8988T (cell line): ENCODE data around the gene ANKRD63.

Source experiments
- DNase-seq: peaks from one replicate; pipeline ENCODE4 v3.0.0; 2011

ANKRD63 gene

DNA sequence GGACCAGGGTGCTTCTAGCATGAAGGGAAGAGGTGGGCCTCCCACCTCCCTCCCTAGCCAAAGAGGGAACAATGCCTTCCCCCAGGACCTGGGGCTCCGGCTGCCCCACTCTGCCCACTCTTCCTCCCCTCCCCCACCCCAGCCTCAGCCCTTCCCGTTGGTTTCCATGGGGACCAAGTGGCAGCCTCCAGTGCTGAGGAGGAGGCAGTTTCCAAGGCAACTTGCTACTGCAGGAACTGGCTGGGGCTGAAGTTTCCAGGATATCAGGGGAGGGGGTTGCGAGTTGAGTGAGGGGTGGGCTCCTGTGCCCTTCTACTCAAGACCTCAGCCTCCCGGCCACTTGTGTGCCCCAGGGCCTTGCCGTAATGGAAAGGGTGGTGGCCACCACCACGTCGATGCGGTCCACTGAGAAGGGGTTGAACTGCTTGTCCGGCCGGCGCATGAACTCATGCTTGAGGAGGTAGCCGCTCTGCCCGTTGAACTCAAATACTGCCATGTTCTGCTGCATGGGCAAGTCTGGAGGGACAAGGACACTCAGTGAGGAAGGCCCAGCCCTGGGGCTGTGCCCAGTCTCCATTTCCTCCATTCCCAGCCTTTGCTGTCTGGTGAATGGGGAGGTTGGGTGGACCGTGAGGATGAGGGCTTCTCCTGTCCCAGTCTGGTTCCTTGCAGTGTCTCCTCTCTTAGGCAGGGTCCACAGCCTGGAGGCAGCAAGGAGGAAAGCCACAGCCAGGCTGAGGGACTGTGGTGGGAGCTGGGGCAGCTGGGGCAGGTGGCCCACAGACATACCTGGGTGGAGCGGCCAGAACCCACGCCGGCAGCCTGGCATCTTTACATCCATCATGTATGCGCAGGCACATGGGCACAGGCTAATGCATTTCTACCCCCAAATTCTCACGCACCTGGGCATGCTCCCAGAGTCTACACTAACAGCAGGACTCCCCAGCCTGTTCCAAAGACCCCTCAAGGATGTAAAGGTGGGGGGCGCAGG lies 11.3 kb upstream of the ANKRD63 start:
- DNase-seq = no peak

DNA sequence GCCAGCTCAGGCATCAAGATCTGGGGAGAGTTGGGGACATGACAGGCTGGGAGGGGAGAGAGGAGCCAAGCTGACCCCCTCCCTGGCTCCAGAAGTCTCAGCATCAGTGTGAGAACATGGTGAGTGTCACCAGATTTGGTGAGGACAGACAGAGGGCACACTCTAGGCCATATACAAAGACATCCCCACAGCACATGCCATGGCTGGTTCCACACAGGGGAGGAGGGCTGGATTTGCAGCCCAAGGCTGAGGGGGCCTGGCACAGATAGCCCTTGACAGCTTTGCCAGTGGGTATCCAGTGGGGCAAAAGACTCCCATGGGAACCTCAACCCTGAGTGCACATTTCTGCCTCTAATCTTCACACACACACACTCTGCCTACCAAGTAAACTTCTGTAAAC lies 10.1 kb upstream of the ANKRD63 start:
- no peak for DNase-seq

DNA sequence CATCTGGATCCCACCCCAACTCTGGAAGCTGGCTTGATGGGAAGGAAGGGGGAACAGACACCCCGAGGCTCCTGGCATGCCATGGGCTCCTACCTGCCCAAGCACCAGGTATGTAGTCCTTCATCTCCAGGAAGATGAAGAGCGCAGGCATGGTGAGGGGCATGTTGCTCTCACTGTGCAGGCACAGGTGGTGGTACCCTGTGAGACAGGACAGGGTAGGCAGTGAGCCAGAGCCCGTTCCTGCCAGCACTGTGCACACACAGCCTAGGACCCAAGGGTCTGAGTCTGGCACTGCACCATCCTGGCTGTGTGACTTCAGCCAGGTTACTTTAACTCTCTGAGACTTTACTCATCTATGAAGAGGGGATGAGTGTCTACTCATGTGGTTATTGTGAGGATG lies 9.4 kb upstream of the ANKRD63 start:
- no peak for DNase-seq

DNA sequence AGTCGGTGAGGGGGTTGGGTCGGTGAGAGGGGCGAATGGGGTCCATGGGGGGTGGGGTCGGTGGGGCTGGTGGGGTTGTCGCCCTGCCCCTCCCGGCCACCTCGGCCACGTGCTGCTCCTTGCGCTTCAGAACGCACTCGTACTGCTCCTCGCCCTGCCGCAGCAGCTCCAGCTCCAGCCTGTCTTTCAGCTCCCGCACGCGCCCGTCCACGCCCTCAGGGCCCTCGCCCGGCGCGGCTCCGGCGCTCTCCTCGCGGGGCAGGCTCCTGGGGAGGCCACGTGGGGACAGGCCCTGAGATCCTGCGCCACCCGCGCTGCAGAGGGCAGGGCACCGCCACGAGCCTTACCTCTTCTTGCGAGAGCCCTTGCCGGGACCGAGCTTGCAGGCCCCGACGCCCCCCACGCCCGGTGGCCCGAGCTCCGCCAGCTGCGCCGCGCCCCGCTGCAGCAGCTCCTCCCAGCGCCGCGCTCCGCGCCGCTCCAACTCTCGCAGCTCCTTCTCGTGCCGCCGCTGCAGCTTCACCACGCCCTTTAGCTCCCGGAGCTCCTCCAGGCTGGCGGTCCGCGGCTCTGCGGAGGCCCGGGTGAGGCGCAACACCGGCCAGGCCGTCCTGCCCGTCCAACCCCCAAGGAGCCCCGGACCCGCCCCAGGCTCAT lies 8.2 kb upstream of the ANKRD63 start:
- no peak for DNase-seq

DNA sequence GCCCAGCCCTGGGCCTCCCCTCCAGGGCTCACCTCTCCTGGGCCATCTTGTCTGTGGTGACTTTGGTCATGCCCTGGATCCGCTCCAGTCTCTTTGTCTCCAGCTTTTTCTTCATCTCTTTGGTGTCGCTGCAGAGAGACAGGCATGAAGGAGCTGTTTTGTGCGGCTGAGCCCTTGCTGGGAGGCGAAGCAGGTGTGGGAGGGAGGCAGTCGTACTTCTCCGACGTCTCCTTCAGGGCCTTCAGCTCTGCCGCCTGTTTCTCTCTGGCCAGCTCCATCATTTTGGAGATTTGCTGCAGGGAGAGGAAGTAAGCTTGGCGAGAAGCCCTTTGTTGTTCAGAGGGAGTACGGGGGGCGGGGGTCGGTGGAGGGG lies 7.7 kb upstream of the ANKRD63 start:
- DNase-seq = no peak

DNA sequence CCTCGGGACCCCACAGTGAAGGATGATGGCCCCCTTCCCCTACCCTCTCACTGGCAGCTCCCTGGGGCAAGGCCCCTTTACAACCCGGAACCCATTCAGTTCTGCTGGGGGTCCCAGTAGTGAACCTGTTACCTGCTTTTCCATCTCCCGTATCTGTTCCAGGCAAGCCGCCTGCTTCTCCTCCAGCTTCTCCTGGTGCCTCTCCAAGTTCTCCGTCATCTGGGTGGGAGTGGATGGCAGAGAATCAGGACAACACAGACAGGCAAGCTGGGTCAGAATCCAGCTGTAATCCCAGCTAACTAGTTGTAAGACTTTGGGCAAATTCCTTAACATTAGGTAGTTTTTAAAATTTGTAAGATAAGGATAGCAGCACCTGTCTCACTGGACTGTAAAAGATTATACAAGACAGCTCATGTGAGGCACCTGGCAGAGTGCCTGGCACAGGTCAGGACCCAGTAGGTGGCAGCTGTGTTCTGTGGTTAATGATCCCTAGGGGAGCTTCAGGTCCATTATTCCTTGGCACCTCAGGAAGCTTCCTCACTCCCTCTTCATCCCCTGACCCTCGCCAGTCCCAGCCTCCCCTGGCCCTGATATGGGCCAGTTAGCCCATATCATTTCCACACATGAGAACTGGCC lies 6.4 kb upstream of the ANKRD63 start:
- DNase-seq = no peak

DNA sequence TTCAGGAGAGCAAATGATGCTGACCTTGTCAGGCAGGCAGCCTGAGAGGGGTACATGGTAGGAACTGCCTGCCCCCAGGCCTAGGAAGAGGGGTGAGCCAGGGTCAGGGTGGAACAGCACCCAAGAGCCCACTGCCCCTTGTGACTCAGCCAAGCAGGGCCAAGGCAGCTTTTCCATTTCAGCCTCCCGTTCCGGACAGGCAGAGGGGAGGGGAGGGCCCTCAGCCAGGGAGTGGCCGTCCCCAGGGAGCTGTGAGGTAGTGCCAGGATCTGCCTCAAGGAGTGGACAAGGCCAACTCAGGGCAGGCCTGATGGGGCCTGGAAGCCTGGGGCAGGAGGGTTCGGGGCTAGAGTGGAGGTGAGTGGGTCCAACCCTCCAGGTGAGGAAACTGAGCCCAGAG lies 5.1 kb upstream of the ANKRD63 start:
- DNase-seq = no peak

DNA sequence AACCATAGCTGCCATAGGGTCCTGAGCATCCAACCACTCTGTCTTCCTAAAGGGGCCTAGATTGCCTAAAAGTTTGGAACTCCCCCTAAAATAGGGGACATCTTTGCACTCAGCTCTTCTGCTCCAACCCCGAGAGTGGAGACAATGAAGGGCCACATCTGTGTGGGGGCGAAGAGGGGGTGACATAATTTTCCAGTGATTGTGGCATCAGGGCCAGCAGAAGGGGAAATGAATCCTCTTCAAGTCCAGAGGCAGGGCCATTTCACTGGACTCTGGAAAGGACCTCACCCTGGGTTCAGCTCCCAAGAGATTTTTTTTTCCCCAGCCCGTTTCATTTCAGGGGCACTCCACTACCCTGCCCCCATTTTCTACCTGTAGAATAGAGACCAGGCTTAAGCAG lies 4.6 kb upstream of the ANKRD63 start:
- DNase-seq = no peak

DNA sequence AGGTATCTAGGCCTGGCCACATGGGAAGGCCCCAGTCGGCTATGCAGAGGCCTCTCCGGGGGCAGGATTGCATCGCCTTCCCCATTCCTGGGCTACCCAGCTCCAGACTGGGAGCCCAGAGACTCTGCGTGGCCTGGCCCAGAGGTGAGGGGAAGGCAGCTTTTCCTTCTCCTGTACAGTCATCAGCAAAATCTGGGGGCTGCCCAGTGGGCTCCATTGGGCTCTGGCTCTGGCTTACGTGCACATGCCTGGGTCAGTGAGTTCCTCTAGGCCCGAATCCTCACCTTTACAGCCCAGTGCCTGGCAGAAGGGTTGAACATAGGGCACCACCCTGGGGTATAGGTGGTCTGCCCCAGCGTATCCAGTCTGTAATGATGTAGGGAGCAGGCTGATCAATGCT lies 3.9 kb upstream of the ANKRD63 start:
- no peak for DNase-seq

DNA sequence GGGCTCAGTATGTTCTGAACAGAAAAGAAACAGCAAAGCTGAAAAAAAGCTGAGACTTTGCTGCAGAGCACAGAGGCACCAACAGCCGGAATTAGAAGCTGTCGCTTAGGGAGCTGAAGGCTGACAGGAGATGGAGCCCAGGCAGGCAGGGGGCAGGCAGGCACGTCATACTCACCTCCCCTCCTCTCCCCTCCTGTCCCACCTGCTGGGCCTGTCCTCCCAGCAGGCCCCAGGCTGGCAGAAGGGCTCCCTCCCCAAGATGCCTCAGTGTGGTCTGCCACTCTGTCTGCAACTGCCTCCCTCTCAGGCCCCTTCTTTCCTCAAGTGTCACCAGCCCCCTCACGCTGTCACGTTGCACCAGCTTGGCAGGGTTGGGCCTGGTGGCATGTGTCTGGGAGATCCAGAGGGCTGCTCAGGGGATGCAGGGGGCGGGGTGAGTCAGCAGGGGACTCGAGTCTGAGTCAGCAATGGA lies 3.2 kb upstream of the ANKRD63 start:
- no peak for DNase-seq

DNA sequence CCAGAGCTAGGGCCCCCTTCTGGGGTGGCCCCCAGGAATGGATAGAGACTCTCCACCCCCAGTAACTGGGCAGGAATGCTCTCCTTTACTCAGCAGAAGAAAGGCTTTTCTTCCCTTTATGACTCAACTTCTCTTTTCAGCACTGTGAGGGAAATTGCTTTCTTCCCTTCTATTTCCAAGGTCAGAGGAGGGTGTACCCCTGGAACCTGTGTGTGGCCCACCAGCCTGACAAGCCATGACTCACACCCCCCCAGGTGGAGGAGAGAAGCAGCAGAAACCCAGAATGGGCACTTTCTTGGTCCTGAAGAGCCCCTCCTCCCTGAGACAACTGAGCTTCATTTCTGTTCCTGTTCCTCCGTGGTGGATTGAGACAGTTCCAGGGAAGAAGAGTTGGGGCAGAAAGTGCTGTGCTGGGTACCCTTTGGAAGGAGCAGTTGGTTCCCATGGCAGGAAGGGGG lies 2.7 kb upstream of the ANKRD63 start:
- no peak for DNase-seq

DNA sequence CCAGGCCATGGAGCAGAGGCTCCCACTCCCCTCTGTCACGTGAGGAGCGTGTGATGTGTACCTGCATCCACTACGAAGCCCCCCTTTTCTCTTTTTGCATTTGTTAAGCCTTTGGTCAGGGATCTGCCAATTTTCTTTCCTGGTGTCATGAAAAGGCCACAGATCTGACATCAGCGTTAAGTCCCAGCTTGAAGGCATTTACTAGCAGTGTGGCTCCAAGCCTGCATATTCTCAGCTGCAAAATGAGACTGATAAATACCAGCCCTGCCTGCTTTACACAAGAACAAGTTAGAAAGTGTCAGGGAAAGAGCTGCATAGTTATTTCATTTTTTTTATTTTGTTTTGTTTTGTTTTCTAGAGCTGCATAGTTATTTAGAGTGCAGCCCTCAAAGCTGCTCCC lies 2.3 kb upstream of the ANKRD63 start:
- DNase-seq = no peak

DNA sequence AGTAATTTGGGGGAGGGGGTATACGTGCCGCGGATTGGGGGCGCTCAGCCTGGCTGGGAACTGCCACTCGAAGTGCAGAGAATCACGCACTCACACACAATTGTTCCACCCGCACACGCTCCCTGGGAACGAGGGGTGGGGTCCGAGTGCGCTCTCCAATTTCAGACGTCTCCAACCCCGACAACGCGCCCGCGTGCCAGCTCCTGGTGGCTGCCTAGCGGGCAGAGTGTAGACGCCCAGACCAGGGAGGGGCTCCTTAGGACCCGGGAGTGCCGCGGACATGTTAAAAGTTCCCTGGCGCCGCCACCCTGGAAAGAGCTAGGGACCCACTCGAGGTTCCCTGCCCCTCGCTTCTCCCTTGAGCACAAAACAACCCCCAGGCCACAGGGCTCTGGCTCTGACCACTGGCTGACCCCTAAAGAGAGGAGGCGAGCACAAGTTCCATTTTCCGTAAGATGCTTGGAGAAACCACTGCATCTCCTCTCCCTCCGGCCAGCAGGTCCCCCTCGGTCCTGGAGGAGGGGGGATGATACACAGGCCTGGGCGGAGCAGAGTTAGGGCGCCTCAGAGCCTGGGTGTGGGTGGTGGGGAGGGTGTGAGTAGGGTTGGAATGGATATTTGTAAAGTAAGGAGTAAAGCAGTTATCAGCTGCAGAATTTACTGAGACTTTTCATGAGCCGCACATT lies 894 bp upstream of the ANKRD63 start:
- no peak for DNase-seq

DNA sequence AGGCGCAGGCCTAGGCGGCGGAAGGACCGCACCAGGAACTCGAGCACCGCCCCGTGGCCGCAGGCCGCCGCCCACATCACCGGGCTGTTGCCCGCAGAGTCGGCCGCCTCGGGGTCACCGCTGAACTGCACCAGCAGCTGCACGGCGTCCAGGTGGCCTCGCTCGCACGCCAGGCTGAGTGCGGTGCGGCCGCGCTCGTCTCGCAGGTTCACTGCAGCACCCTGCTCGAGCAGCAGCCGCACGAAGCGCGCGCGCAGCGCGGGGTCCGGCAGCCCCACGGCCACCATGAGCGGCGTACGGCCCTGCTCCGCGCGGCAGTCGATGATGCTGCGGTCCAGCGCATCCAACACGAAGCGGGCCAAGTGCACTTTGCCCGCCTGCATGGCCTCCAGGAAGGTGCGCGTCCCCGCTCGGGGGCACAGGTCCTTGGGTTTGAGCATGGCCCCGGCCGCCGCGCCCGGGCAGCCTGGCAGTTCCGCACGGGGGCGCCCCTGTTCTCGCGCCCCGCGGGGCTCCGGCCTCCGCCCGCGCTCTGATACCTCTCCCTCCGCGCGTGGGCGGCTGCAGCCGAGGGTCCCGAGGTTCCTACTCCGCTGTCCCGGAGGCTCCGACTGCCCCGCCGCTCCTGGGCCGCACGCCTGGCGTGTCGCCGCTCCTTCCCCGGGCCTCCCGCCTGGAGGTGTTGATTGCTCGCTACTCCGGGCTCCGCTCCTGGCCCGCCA lies 556 bp downstream of the ANKRD63 start:
- DNase-seq = peak; percentile 96

DNA sequence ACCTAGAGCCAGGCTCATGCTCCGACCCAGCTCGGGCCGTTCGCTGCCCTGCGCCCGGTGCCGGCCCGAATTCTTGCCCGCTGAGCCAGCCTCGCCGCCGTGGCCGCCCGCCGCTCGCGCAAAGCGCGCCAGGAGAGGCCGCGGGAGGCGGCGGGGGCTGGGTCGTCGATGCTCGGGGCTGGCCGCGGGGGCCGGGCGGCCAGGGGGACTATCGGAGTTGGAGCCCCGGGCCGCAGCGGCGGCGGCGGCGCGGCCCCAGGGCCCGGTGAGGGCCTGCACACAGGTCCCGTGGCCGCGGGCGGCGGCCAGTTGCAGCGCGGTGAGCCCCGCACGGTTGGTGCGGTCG lies 1.1 kb downstream of the ANKRD63 start:
- no peak for DNase-seq

DNA sequence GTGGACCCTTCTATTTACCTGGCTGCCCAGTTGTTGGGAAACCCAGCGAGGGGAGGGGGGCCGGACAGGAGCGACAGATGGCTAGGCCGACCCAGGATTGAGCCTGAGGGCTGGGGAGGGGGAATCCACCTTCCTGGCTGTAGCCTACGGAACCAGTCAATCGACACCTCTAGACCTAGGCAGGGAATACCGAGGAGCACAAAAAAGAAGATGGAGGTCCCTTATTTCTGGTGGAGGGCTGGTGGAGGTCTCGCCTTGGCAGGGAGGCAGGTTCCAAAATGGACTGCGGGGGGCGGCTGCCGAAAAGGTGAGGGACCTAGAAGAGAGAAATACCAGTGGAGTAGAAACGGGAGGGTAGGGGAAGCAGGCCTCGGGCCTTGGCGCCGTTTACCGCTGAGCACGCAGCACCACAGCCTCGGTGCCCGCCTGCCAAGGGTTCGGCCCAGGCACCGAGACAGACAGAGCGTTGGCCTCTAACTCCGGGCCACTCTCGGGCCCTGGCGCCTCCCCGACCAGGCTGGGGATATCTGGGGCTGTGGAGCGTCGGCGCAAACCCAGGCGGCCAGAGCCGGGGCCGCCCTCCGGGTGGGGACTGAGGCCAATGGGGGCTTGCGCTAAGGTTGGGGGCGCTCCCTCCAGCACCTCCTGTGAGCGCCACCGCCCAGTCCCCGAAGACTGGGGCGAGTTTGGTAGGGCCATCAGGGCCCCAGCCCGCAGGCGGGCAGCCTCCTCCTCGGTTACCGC lies 1.6 kb downstream of the ANKRD63 start:
- DNase-seq = no peak

DNA sequence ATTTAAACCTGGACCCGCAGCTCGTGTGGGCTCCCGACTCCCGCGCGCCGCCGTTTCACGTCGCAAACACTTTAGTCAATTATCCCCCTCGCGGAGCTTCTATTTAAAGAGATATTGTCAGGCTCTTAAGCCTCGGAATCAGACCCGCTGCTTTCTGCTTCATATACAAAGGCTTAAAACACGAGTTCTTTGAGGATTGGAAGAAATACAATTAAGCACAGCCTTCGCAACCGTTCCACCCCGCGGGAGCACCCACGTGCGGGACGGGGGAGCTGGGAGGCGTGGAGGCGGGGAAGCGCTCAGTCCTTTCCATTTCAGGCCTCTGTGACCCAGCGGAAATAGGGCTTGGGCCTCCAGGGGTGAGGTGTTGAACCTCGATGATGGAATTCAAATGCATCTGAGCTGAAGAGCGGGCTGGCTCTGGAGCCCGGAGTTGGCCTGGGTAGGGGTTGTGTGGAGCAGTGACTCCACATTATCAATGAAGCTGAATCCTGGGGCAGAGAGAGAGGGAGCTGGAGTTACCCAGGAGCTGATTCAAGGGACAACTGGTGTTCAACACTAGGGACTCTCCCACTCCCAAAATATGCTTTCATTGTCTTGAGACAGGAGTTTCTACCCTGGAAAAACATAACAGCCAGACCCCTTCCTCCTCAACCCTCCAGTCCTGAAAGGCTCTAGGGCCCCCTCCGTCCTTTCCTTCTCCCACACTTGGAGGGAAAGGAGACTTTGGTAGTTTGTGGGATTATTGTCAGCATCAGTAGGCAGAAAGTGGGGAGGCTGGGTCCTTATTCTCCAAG lies 2.4 kb downstream of the ANKRD63 start:
- no peak for DNase-seq

DNA sequence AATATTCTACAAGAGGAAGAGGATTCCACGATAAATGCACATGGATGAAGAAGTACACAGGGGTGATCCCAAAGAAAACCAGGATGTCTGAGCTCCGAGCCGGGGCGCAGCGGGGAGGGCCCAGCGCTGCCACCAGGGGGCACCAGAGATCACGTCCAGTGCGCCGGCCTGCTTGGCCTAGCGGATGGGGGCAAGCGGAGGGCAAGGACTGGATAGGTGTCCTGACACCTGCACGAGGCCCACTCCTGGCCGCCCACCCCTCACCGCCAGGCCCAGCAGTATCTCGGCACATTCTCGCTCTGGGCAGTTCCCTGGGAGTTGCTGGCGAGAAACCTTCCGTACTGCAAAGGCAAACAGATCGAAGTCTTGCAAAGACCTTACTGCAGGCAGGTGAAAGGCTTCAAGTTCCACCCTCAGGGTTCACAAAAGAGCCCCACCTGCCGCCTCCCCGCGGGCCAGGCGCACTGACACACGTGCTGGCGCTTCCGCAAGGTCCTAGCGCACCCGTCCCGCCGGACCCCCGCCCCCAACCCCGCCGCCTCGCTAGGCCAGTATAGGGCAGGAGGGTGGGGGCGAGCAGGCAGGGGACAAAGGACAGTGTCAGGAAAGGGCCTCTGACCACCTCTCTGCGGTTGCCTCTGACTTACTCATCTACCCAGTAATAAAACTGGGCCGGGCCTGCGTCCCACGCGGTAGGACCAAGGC lies 3.3 kb downstream of the ANKRD63 start:
- DNase-seq = peak; percentile 83

DNA sequence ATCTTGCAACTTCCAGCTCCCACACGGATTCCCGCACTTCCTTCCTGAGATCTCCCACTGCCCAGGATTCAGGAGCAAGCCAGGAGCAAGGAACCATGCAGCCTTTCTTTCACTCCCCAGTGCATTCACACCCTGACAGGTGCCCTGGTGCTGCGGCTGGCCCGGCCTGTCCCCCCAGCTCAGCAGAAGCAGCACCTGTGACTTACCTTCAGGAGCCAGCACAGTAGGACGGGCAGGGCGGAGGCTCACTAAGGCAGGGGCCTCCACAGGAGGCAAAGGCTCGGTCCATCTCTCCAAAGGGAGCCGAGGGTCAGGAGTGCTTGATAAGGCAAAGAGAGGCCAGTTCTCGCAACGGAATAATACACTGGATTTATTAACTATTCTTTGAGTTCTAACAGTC lies 4.8 kb downstream of the ANKRD63 start:
- DNase-seq = no peak

DNA sequence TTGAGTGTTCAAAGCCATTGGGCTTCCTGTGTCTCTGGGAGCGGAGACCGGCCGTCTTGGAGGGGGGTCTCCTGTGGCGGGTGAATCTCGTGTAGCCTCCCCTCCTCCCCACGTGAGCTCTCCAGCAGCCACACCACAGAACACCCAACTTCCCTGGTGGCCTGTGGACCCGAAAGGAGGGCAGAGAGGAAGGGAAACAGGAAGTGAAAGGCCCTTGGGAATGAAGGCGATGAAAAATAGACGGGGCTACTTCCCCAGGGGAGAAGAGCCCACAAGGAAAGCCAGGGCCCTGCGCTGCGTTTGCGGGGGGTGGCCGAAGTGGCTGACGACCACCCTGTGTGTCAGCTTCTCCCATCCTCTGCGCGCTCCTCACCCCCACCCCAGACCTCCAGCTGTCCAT lies 5.4 kb downstream of the ANKRD63 start:
- no peak for DNase-seq
